K562 (cell line): ENCODE results near the gene NUDT15. TPM values are rescaled to one million over a fixed set of nuclear protein-coding genes. Genes with fewer than 3 reads are reported as not detected.

Experiments used
- ATAC-seq: fragments of 200-7000 bp; cut with Tn5 transposase; 3 replicates; pipeline ENCODE4 v1.9.1; 2020; ENCODE audit warnings: moderate library complexity
- BruUV-seq: library from RNA; stranded (reverse); fragments of 400-500 nt; replicated peaks from 2 replicates; lab custom pipeline; 2021; lab: Mats Ljungman, UMichigan
- CTCF ChIA-PET: fragments of 300-600 bp; formaldehyde crosslinking; extraction: SDS; loops from one replicate; lab custom pipeline; 2021; ENCODE audit warnings: low intra/inter-chr PET ratio; lab: Yijun Ruan, JAX
- POLR2A ChIA-PET: fragments of 300-600, 350-650 bp; sonication (Branson Sonifier 250); formaldehyde crosslinking; extraction: SDS; loops from one replicate; lab custom pipeline; 2021; ENCODE audit warnings: antibody characterized with exemption, inconsistent platforms; lab: Yijun Ruan, JAX
- DNase-seq, 4 experiments: peaks; one replicate each; pipeline versions ENCODE4 v3.0.0 to v3.0.0-alpha.2; 2011 to 2018; ENCODE audit warnings: low spot score in 3 of 4, mixed read lengths in 3 of 4; ENCODE audit errors: extremely low read depth in 1 of 4
- FAIRE-seq: peaks from 2 replicates; lab custom pipeline; 2011; peaks lifted over from hg19 to GRCh38; lab: Jason Lieb, UNC
- H2AFZ ChIP-seq: 2 replicates; pipeline ENCODE4 v1.6.0; 2011; ENCODE audit warnings: low read depth, low read length, control low read depth, inconsistent platforms
- H3K27ac ChIP-seq: fragments of 200-600 bp; 3 replicates; pipeline ENCODE4 v1.8.0; 2011; ENCODE audit warnings: low read depth, mild to moderate bottlenecking, control low read depth, inconsistent platforms, low read length, moderate library complexity, mixed read lengths; ENCODE audit errors: extremely low read depth
- H3K27me3 ChIP-seq, 2 experiments: fragments of 300-600 bp in 1 of 2; 2 replicates in 1 of 2; 3 replicates in 1 of 2; pipeline versions ENCODE4 v1.6.0 to v1.8.0; 2011; ENCODE audit warnings: inconsistent platforms in 2 of 2, low read length in 2 of 2, mild to moderate bottlenecking in 1 of 2, mixed read lengths in 1 of 2, moderate library complexity in 1 of 2; ENCODE audit not compliant: control insufficient read depth in 2 of 2, insufficient read depth in 2 of 2
- H3K36me3 ChIP-seq: fragments of 300-600 bp; 3 replicates; pipeline ENCODE4 v1.8.0; 2011; ENCODE audit warnings: mild to moderate bottlenecking, low read length, inconsistent platforms; ENCODE audit not compliant: control insufficient read depth, insufficient read depth
- H3K4me1 ChIP-seq, 2 experiments: fragments of 200-600 bp in 1 of 2; replicated peaks in 1 of 2; 2 replicates in 1 of 2; 3 replicates in 1 of 2; pipeline versions ENCODE4 v1.5.1 to v1.8.0; 2011; ENCODE audit warnings: inconsistent platforms in 2 of 2, low read length in 2 of 2, mild to moderate bottlenecking in 1 of 2, mixed read lengths in 1 of 2, moderate library complexity in 1 of 2; ENCODE audit not compliant: control insufficient read depth in 2 of 2, insufficient read depth in 2 of 2
- H3K4me2 ChIP-seq: 2 replicates; pipeline ENCODE4 v1.6.1; 2011; ENCODE audit warnings: low read length, control low read depth, inconsistent platforms, mixed read lengths; ENCODE audit not compliant: insufficient read depth
- H3K4me3 ChIP-seq: fragments of 200-600 bp; sonication (generic), shearing (Covaris generic); 2 replicates; pipeline ENCODE4 v1.5.1; 2016; ENCODE audit warnings: control low read depth, inconsistent platforms
- H3K79me2 ChIP-seq: fragments of 200-600 bp; 3 replicates; pipeline ENCODE4 v1.8.0; 2011; ENCODE audit warnings: low read length, inconsistent platforms; ENCODE audit not compliant: control insufficient read depth, insufficient read depth
- H3K9ac ChIP-seq, 2 experiments: 2 replicates each; pipeline versions ENCODE4 v1.6.0 to v1.6.1; 2011; ENCODE audit warnings: low read depth in 2 of 2, low read length in 2 of 2, control low read depth in 1 of 2, inconsistent platforms in 1 of 2, mild to moderate bottlenecking in 1 of 2, mixed read lengths in 1 of 2; ENCODE audit not compliant: insufficient read depth in 1 of 2
- H3K9me1 ChIP-seq: one replicate; pipeline ENCODE4 v1.6.0; 2011; ENCODE audit warnings: inconsistent platforms, mild to moderate bottlenecking, low read length, moderate library complexity; ENCODE audit not compliant: control insufficient read depth, insufficient read depth
- H3K9me3 ChIP-seq: replicated peaks from 2 replicates; pipeline ENCODE4 v1.5.1; 2011; ENCODE audit warnings: low read depth, low read length, inconsistent platforms; ENCODE audit not compliant: control insufficient read depth, insufficient read depth
- H4K20me1 ChIP-seq: replicated peaks from 2 replicates; pipeline ENCODE4 v1.6.1; 2011; ENCODE audit warnings: low read length, inconsistent platforms, mixed read lengths; ENCODE audit not compliant: control insufficient read depth, insufficient read depth
- CEBPB ChIP-seq: fragments of 450-650 bp; IDR thresholded peaks from 2 replicates; pipeline ENCODE4 v1.6.1; 2016; ENCODE audit warnings: missing genetic modification characterization, missing compliant biosample characterization
- E2F5 ChIP-seq: sonication (generic); formaldehyde crosslinking; IDR thresholded peaks from 2 replicates; pipeline ENCODE4 v1.8.0; 2022; ENCODE audit warnings: mild to moderate bottlenecking, missing genetic modification reagents
- EHMT2 ChIP-seq: fragments of 450-650 bp; IDR thresholded peaks from 2 replicates; pipeline ENCODE4 v1.6.1; 2018; ENCODE audit warnings: antibody characterized with exemption
- HEY1 ChIP-seq: fragments of 250-450 bp; sonication (Bioruptor Pico); IDR thresholded peaks from 2 replicates; pipeline ENCODE4 v1.5.0; 2020; ENCODE audit warnings: mild to moderate bottlenecking, moderate library complexity, borderline replicate concordance
- JUN ChIP-seq, 2 experiments: sonication (generic) in 1 of 2; formaldehyde crosslinking in 1 of 2; IDR thresholded peaks; 2 replicates each; pipeline versions ENCODE4 v1.6.1 to v1.8.0; 2012 to 2022; ENCODE audit warnings: borderline replicate concordance in 2 of 2, mild to moderate bottlenecking in 2 of 2, improper control_type of control experiment in 1 of 2, low read depth in 1 of 2, low read length in 1 of 2, missing genetic modification reagents in 1 of 2
- NEUROD1 ChIP-seq: fragments of 150-350 bp; IDR thresholded peaks from 2 replicates; pipeline ENCODE4 v1.6.1; 2014; ENCODE audit warnings: borderline replicate concordance, low read length, low read depth; ENCODE audit not compliant: partially characterized antibody
- PCBP1 ChIP-seq: fragments of 200-400 bp; formaldehyde crosslinking; IDR thresholded peaks from 2 replicates; pipeline ENCODE4 v1.6.1; 2018; ENCODE audit warnings: mild to moderate bottlenecking, low read depth, low read length; ENCODE audit not compliant: poor library complexity, severe bottlenecking
- PTBP1 ChIP-seq: fragments of 200-400 bp; formaldehyde crosslinking; IDR thresholded peaks from 2 replicates; pipeline ENCODE4 v1.6.1; 2017; ENCODE audit warnings: low read depth, low read length
- SMARCA4 ChIP-seq: fragments of 450-650 bp; IDR thresholded peaks from 2 replicates; pipeline ENCODE4 v1.6.1; 2016
- TGIF2 ChIP-seq: sonication (generic); formaldehyde crosslinking; IDR thresholded peaks from 2 replicates; pipeline ENCODE4 v1.8.1; 2022; ENCODE audit warnings: mild to moderate bottlenecking, missing genetic modification reagents, moderate library complexity
- ZNF354B ChIP-seq: fragments of 250-450 bp; sonication (Bioruptor Pico); IDR thresholded peaks from 2 replicates; pipeline ENCODE4 v1.4.0; 2020
- WGBS: fragments of 100-300 bp; shearing (Covaris generic); methylation state at CpG from one replicate; pipeline ENCODE4 v1.1.6; 2016; ENCODE audit warnings: low coverage, mixed read lengths; ENCODE audit not compliant: insufficient coverage; ENCODE audit errors: missing lambda C conversion rate; 5-methylcytosine and 5-hydroxymethylcytosine counted together
- in situ Hi-C: fragments of 300-500 bp; cut with MboI; formaldehyde crosslinking; loops from 4 replicates; pipeline ENCODE4 v1.15.0; 2018; ENCODE audit warnings: inconsistent platforms, mixed read lengths
- intact Hi-C: fragments of 100-400 bp; cut with micrococcal nuclease; formaldehyde crosslinking; loops from 2 replicates; pipeline ENCODE4 v1.14.2; 2022
- polyA plus RNA-seq, 8 experiments: library from polyadenylated mRNA; depleted of rRNA in 4 of 8; stranded (reverse) in 5 of 8; unstranded in 3 of 8; fragments of >200 nt; fragmentation: Nextera tagmentation in 2 of 8; fragmentation: Illumina TruSeq in 1 of 8; extraction: Ambion mirVana in 2 of 8; extraction: Trizol in 1 of 8; gene quantifications; 2 replicates each; pipeline versions ENCODE4 v1.2.1 to v1.2.3, GENCODE V29; 2011 to 2014; ENCODE audit warnings: inconsistent platforms in 1 of 8, missing spikeins in 1 of 8
- total RNA-seq, 7 experiments: library from RNA; depleted of rRNA in 6 of 7; stranded (reverse); fragments of >200 nt in 6 of 7; fragmentation: Illumina TruSeq in 2 of 7; extraction: Trizol in 2 of 7; gene quantifications; 2 replicates each; pipeline versions ENCODE4 v1.2.1 to v1.2.3, GENCODE V29; 2011 to 2021; ENCODE audit warnings: low replicate concordance in 1 of 7
- TF ChIP-seq, protein P1 (sequence below): fragments of 200-800 bp; sonication (Bioruptor generic); IDR thresholded peaks from 2 replicates; pipeline ENCODE4 v1.6.1; 2016; ENCODE audit warnings: missing genetic modification characterization, missing compliant biosample characterization
- TF ChIP-seq, protein P2 (sequence below): fragments of 250-450 bp; sonication (Bioruptor Pico); IDR thresholded peaks from 2 replicates; pipeline ENCODE4 v1.5.0; 2021
- TF ChIP-seq, protein P3 (sequence below): fragments of 200-400 bp; formaldehyde crosslinking; IDR thresholded peaks from 2 replicates; pipeline ENCODE4 v1.6.1; 2017; ENCODE audit warnings: mild to moderate bottlenecking, low read depth, low read length, moderate library complexity

Gene NUDT15
- total and polyA plus RNA-seq, 9 of the 15 experiments (the other 6 are each of a cell fraction or from before 2014, with no cell fraction given): 14.2 to 26.9 (median 21.6) TPM

DNA sequence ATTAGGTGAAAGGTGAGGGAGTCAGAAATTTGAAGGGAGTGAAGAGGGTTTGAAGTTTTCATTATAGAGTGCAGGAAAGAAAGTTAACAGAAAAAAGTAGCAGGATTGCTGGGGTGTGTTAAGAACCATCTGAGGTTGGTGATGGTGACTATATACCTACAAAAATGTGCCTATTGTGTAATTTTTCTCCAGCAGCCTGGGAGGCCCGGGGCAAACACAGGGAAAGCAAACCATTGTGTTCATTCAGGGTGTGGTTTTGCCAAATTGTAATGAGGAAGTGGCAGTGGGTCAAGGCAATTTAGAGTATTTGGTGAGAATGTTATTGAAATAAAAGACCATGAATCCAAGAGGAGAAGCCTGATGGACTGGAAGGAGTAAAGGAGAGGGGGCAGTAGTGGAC, 28.2 kb upstream of the NUDT15 start:
- ATAC-seq (no peak), DNase-seq (no peak), FAIRE-seq (no peak)
- Histone ChIP-seq H3K4me1 (no peaks in the 10 kb centered on the region), H3K27ac (no peak overlapping the region), H3K9me3 (no peaks in the 10 kb centered on the region), H3K27me3 (no peaks in the 10 kb centered on the region), H3K4me2 (no peak overlapping the region), H2AFZ (no peak overlapping the region), H3K9ac (no peak overlapping the region), H3K9me1 (no peaks in the 10 kb centered on the region), H4K20me1 (no peaks in the 10 kb centered on the region), H3K79me2 (no peaks in the 10 kb centered on the region), H3K36me3 (no peaks in the 10 kb centered on the region), H3K4me3 (no peak overlapping the region)
- intact Hi-C loops (no loop called here), in situ Hi-C loops (no loop called here)
- 9% methylated on average over 1 of the region's 1 CpG for WGBS
- ChIA-PET POLR2A (no interaction called here), CTCF (no interaction called here)
- no TSS peak for BruUV-seq
- no peak for TF ChIP-seq E2F5 (CRISPR knock-in tag)
- TF ChIP-seq ZNF354B (CRISPR knock-in tag): no peak
- no peak for TF ChIP-seq HEY1 (CRISPR knock-in tag)
- TF ChIP-seq NEUROD1: no peak
- TF ChIP-seq PTBP1: no peak
- TF ChIP-seq SMARCA4: no peak
- TF ChIP-seq PCBP1: no peak
- TF ChIP-seq CEBPB (tag): no peak
- TF ChIP-seq, protein P1, sequence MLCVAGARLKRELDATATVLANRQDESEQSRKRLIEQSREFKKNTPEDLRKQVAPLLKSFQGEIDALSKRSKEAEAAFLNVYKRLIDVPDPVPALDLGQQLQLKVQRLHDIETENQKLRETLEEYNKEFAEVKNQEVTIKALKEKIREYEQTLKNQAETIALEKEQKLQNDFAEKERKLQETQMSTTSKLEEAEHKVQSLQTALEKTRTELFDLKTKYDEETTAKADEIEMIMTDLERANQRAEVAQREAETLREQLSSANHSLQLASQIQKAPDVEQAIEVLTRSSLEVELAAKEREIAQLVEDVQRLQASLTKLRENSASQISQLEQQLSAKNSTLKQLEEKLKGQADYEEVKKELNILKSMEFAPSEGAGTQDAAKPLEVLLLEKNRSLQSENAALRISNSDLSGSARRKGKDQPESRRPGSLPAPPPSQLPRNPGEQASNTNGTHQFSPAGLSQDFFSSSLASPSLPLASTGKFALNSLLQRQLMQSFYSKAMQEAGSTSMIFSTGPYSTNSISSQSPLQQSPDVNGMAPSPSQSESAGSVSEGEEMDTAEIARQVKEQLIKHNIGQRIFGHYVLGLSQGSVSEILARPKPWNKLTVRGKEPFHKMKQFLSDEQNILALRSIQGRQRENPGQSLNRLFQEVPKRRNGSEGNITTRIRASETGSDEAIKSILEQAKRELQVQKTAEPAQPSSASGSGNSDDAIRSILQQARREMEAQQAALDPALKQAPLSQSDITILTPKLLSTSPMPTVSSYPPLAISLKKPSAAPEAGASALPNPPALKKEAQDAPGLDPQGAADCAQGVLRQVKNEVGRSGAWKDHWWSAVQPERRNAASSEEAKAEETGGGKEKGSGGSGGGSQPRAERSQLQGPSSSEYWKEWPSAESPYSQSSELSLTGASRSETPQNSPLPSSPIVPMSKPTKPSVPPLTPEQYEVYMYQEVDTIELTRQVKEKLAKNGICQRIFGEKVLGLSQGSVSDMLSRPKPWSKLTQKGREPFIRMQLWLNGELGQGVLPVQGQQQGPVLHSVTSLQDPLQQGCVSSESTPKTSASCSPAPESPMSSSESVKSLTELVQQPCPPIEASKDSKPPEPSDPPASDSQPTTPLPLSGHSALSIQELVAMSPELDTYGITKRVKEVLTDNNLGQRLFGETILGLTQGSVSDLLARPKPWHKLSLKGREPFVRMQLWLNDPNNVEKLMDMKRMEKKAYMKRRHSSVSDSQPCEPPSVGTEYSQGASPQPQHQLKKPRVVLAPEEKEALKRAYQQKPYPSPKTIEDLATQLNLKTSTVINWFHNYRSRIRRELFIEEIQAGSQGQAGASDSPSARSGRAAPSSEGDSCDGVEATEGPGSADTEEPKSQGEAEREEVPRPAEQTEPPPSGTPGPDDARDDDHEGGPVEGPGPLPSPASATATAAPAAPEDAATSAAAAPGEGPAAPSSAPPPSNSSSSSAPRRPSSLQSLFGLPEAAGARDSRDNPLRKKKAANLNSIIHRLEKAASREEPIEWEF (CRISPR knock-in tag): no peak
- TF ChIP-seq EHMT2: no peak
- TF ChIP-seq, protein P2, sequence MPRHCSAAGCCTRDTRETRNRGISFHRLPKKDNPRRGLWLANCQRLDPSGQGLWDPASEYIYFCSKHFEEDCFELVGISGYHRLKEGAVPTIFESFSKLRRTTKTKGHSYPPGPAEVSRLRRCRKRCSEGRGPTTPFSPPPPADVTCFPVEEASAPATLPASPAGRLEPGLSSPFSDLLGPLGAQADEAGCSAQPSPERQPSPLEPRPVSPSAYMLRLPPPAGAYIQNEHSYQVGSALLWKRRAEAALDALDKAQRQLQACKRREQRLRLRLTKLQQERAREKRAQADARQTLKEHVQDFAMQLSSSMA: no peak
- TF ChIP-seq JUN (IDR thresholded peaks at IDR 0.05; ENCODE audit: borderline replicate concordance, low read depth, low read length): no peak
- TF ChIP-seq JUN (CRISPR knock-in tag; IDR thresholded peaks at IDR 0.05; ENCODE audit: borderline replicate concordance): no peak
- TF ChIP-seq, protein P3, sequence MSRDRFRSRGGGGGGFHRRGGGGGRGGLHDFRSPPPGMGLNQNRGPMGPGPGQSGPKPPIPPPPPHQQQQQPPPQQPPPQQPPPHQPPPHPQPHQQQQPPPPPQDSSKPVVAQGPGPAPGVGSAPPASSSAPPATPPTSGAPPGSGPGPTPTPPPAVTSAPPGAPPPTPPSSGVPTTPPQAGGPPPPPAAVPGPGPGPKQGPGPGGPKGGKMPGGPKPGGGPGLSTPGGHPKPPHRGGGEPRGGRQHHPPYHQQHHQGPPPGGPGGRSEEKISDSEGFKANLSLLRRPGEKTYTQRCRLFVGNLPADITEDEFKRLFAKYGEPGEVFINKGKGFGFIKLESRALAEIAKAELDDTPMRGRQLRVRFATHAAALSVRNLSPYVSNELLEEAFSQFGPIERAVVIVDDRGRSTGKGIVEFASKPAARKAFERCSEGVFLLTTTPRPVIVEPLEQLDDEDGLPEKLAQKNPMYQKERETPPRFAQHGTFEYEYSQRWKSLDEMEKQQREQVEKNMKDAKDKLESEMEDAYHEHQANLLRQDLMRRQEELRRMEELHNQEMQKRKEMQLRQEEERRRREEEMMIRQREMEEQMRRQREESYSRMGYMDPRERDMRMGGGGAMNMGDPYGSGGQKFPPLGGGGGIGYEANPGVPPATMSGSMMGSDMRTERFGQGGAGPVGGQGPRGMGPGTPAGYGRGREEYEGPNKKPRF: no peak
- TF ChIP-seq TGIF2 (CRISPR knock-in tag): no peak
